Thymus (tissue), 11 donors: ENCODE measurements around the gene PIEZO1. TPM values are rescaled to one million over a fixed set of nuclear protein-coding genes. Genes with fewer than 3 reads are reported as not detected.

ENCODE experiments used
- DNase-seq, 9 donors: peaks; one replicate each; pipeline ENCODE4 v3.0.0-alpha.2; 2013; ENCODE audit warnings: low spot score in 9 of 9, low read depth in 6 of 9, missing footprints in 1 of 9
- H3K27ac ChIP-seq, 2 donors: one replicate each; pipeline ENCODE4 v1.5.1; 2013; ENCODE audit warnings: control low read depth in 1 of 2, low read depth in 1 of 2, low read length in 1 of 2, mild to moderate bottlenecking in 1 of 2, moderate library complexity in 1 of 2
- H3K27me3 ChIP-seq, 2 donors: one replicate each; pipeline ENCODE4 v1.5.1; 2013; ENCODE audit warnings: low read length in 1 of 2; ENCODE audit not compliant: control insufficient read depth in 2 of 2, insufficient read depth in 1 of 2
- H3K36me3 ChIP-seq, 2 donors: one replicate each; pipeline ENCODE4 v1.5.1; 2013; ENCODE audit warnings: low read length in 1 of 2, mild to moderate bottlenecking in 1 of 2, moderate library complexity in 1 of 2; ENCODE audit not compliant: control insufficient read depth in 2 of 2, insufficient read depth in 2 of 2
- H3K4me1 ChIP-seq, 2 donors: one replicate each; pipeline ENCODE4 v1.5.1; 2013; ENCODE audit warnings: low read length in 2 of 2; ENCODE audit not compliant: control insufficient read depth in 2 of 2, insufficient read depth in 2 of 2
- H3K4me3 ChIP-seq, 2 donors: one replicate each; pipeline ENCODE4 v1.5.1; 2013; ENCODE audit warnings: low read length in 2 of 2, control low read depth in 1 of 2, mild to moderate bottlenecking in 1 of 2
- H3K9me3 ChIP-seq, 2 donors: one replicate each; pipeline ENCODE4 v1.5.1; 2013; ENCODE audit warnings: low read length in 1 of 2, mild to moderate bottlenecking in 1 of 2; ENCODE audit not compliant: control insufficient read depth in 2 of 2, insufficient read depth in 1 of 2
- WGBS: extraction: QIAGEN DNeasy Blood & Tissue Kit; methylation state at CpG from one replicate; pipeline ENCODE4 v1.1.7; 2013; 5-methylcytosine and 5-hydroxymethylcytosine counted together
- polyA plus RNA-seq: library from polyadenylated mRNA; stranded (reverse); fragments of 200-250 nt; gene quantifications from one replicate; pipeline ENCODE4 v1.2.3, GENCODE V29; 2013
- total RNA-seq: library from RNA; stranded (reverse); fragments of 120-200 nt; gene quantifications from one replicate; pipeline ENCODE4 v1.2.4, GENCODE V29; 2013
- donor health status: healthy.

PIEZO1 gene
- total and polyA plus RNA-seq, 2 donors: 25.2 to 115 TPM

DNA sequence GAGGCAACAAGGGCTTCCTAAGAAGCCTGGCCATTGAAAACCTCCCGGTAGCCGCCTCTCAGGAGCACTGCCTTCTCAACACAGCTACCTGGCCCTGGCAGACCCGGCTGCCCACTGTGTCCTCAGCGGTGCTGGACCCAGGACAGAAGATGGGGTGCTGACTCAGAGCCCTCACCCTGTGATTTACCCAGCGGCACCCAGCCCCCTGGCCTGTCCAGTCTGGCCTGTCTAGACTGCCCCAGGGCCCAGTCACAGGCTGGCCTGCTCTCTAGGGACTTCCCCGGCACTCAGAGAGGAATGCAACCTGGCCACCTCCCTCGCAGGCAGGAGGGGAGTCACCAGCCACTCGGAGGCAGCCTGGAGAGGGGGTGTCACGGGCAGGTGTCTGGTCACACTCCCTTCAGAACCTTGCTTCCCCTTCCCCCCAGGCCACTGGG lies 20.1 kb downstream of the PIEZO1 start:
- Histone ChIP-seq H3K4me3 (no peak overlapping the region), H3K27me3 (no peaks in the 10 kb centered on the region), H3K4me1 (peaks cover 4 to 29% of the 10 kb centered on the region in 2 donors), H3K9me3 (no peaks in the 10 kb centered on the region), H3K36me3 (peaks cover 9 to 15% of the 10 kb centered on the region in 2 donors), H3K27ac (peak overlapping the region in 1 of 2 donors; percentile 18)
- DNase-seq: no peak
- 93% methylated on average over 9 of the region's 9 CpGs for WGBS

DNA sequence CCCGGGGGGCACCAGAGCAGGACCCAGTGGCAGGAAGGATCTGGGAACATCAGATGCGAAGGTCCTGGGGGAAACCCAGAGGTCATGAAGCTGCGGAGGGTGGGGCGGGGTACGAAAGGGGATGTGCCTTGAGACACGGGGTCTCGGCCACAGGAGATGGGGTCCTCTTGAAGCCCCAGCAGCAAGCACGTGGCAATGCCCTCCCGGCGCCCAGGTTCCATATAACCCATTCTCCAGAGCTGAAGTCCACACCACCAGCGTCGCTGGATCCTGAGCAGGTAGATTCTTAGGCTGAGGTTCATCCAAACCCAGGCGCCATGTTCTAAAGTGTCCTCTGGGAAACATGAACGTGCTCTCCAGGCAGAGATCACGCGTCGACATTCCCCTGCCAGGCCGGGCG lies 20.9 kb downstream of the PIEZO1 start:
- Histone ChIP-seq H3K4me3 (no peak overlapping the region), H3K27me3 (no peaks in the 10 kb centered on the region), H3K4me1 (peaks cover 0 to 30% of the 10 kb centered on the region in 2 donors), H3K27ac (no peak overlapping the region), H3K9me3 (no peaks in the 10 kb centered on the region), H3K36me3 (peaks cover 9 to 15% of the 10 kb centered on the region in 2 donors)
- 98% methylated on average over 19 of the region's 19 CpGs for WGBS
- no peak for DNase-seq

DNA sequence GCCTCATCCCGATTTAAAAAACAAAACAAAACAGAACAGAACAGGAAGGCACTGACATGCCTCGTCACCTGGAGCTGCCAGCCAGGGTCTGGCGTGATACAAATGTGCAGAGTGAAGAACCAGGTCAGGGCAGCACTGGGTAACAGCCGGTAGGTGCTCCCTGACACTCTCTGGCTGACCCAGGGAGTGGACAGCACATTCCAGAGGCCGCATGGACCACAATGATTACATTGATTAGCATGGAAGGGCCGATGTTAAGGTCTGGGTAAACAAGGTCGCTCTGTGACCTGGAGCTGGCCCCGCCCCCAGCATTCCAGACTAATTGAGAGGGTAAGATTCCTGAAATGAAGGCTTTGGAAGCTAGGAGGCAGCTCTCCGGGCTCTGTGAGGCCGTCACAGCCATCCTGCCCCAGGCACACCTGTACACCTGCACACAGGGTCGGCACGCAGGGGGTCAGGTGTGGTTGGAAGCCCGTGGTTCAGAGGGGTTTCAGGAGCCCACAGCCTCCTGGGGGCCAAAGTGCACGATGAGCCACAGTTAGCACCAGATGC lies 21.4 kb downstream of the PIEZO1 start:
- Histone ChIP-seq H3K27me3 (no peaks in the 10 kb centered on the region), H3K9me3 (peaks cover 0 to 4% of the 10 kb centered on the region in 2 donors), H3K4me3 (no peak overlapping the region), H3K4me1 (peaks cover 0 to 35% of the 10 kb centered on the region in 2 donors), H3K36me3 (peaks cover 9 to 15% of the 10 kb centered on the region in 2 donors), H3K27ac (no peak overlapping the region)
- 95% methylated on average over 14 of the region's 14 CpGs for WGBS
- DNase-seq: no peak

DNA sequence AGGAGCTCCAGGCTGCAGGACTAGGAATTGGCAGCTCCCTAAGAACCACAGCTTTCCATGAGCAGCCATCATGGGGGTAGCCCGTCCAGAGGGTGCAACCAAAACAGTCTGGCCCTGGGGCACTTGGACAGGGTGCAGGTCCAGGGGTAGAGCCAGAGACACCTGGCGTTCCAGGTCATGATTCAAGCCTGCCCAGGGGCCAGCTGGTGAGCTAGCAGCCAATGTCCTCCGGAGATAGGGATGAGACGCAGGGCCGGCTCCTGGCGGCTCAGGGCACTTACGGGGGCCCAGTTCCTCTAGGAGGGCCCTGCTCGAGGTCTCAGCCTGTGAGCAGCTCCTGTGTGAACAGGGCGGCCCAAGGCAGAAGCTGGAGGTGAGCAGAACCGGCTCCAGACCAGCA lies 22.1 kb downstream of the PIEZO1 start:
- DNase-seq: no peak
- peaks cover 0 to 8% of the 10 kb centered on the region in 2 donors for H3K9me3 ChIP-seq
- H3K27ac ChIP-seq: no peak overlapping the region
- H3K36me3 ChIP-seq: peaks cover 9 to 12% of the 10 kb centered on the region in 2 donors
- no peaks in the 10 kb centered on the region for H3K27me3 ChIP-seq
- WGBS: 97% methylated on average over 10 of the region's 10 CpGs
- peaks cover 0 to 37% of the 10 kb centered on the region in 2 donors for H3K4me1 ChIP-seq
- no peak overlapping the region for H3K4me3 ChIP-seq

DNA sequence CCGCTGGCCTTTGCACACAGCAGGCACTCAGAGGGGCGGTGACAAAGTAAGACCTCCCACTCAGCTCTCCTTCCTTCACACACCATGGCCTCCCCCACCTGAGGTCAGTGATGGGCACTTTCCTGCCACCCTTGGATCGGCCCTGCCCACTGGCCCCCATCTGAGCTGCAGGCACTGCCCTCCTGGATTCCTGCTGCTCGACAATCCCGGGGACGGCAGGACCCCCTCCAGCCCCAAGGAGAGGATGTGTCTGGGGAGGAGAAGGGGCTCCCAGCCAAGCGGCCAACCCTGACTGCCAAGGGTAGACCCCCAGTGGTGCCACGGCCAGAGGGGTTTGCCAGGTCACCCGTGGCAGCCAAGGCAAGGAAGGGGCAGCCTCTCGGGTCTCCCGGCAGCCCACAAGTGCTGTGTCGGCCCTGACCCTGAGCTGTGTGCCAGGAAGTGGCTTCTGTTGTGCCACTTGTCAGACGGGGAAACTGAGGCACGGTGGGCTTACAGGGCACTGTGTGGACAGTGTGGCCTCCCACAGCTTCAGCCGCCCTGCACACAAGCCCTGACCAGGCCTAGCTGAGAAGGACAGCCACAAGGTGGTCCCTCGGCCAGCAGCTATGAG lies 22.7 kb downstream of the PIEZO1 start:
- Histone ChIP-seq H3K27ac (no peak overlapping the region), H3K4me1 (peaks cover 0 to 37% of the 10 kb centered on the region in 2 donors), H3K27me3 (no peaks in the 10 kb centered on the region), H3K4me3 (no peak overlapping the region), H3K9me3 (peaks cover 0 to 8% of the 10 kb centered on the region in 2 donors), H3K36me3 (peaks cover 9 to 12% of the 10 kb centered on the region in 2 donors)
- WGBS: 95% methylated on average over 16 of the region's 16 CpGs
- DNase-seq: no peak

DNA sequence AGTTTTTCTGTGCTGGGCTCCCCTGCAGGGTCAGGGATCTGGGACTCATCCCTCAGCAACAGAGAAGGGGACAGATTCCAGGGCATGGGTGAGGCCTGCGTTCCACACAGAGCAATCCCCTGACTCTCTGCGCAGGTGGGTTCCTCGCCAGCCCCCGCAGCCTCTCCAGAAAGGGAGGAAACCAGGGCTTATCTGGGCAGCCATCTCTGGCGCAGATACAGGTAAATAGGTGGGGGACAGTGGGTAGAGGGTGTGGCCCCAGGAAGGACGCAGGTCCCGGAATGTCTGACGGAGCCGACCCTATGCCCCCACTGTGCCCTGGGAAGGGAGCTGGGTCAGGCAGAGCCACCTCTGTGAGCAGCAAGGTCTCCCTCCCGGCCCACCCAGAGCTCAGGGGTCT lies 23.2 kb downstream of the PIEZO1 start:
- Histone ChIP-seq H3K9me3 (peaks cover 0 to 8% of the 10 kb centered on the region in 2 donors), H3K4me3 (no peak overlapping the region), H3K27me3 (no peaks in the 10 kb centered on the region), H3K27ac (no peak overlapping the region), H3K4me1 (peaks cover 0 to 37% of the 10 kb centered on the region in 2 donors), H3K36me3 (peaks cover 9 to 12% of the 10 kb centered on the region in 2 donors)
- DNase-seq: no peak
- over 99% methylated on average over 10 of the region's 10 CpGs for WGBS

DNA sequence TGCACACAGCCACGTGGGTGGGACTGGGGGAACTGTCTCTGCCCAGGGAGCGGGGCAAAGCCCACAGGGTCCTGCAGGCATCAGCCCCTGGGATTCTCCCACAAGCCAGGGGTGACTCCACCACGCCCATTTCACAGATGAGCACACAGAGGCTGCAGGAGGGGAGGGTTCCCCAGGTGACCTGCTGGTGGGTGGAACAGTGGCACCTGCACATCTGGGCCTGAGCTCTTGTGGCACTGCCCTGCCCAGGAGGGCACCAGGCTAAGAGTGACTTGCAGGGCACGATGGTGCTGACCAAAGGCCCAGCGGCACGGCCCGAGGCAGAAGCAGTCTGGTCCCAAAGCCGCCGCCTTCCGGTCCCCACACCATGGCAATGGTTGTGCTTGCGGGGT lies 23.9 kb downstream of the PIEZO1 start:
- Histone ChIP-seq H3K27me3 (no peaks in the 10 kb centered on the region), H3K4me3 (no peak overlapping the region), H3K27ac (no peak overlapping the region), H3K4me1 (peaks cover 0 to 30% of the 10 kb centered on the region in 2 donors), H3K9me3 (peaks cover 0 to 8% of the 10 kb centered on the region in 2 donors), H3K36me3 (peaks cover 6 to 12% of the 10 kb centered on the region in 2 donors)
- 98% methylated on average over 11 of the region's 11 CpGs for WGBS
- DNase-seq: no peak

DNA sequence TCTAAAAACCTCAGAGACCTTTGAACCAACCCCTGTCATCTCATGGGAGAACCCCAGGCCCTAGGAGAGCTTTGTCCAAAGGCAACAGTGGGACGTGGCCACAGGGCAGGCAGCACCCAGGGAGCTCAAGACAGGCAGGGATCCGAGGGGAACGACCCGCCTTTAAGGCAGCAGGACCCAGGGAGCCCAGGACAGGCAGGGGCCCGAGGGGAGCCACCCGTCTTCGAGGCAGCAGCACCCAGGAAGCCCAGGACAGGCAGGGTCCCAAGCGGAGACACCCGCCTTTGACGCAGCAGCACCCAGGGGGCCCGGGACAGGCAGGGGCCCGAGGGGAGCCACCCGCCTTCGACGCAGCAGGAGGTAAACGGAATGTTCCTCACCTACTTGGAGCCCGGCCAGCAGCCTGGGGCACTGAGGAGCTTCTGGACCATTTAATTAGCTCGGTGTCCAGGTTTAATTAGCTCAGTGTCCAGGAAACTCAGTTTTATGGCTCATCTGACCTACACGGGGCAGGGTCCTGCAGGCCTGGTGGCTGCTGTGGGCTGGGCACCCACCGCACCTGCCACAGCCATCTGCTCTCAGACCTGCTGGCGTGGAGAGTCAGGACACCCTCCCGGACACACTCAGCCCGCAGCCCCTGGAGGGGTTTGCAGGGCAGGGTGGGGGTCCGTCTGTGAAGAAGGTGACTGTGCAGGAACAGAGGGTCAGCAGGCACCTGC lies 24.4 kb downstream of the PIEZO1 start:
- Histone ChIP-seq H3K4me1 (peaks cover 0 to 29% of the 10 kb centered on the region in 2 donors), H3K27ac (no peak overlapping the region), H3K36me3 (peaks cover 2 to 12% of the 10 kb centered on the region in 2 donors), H3K27me3 (no peaks in the 10 kb centered on the region), H3K9me3 (peaks cover 0 to 8% of the 10 kb centered on the region in 2 donors), H3K4me3 (no peak overlapping the region)
- no peak for DNase-seq
- WGBS: 98% methylated on average over 24 of the region's 24 CpGs

DNA sequence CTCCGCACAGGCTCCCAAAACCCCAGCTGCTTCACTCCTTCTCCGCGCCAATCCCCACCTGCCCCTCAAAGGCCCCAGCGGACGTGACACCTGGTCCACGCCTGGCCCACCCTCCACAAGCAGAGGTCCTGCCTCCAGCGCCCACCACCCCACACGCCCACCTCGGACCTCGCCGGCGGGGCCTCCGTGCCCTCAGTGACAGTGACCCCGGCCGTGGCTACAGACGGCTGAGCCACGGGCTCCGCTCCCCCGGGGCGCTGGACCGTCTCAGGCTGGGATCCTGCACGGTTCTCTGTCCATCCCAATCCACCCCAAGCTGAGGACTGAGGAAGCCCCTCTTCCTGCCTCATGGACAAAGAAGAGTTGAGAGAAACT lies 25.1 kb downstream of the PIEZO1 start:
- DNase-seq: no peak
- Histone ChIP-seq H3K4me3 (no peak overlapping the region), H3K27ac (peak overlapping the region in 1 of 2 donors; percentile 66), H3K27me3 (no peaks in the 10 kb centered on the region), H3K9me3 (peaks cover 0 to 8% of the 10 kb centered on the region in 2 donors), H3K36me3 (peaks cover 2 to 12% of the 10 kb centered on the region in 2 donors), H3K4me1 (peaks cover 0 to 29% of the 10 kb centered on the region in 2 donors)
- WGBS: 98% methylated on average over 22 of the region's 22 CpGs
